SHP77 (cell line): ENCODE measurements around the gene ELMO1.

ENCODE experiments used
- DNase-seq, 2 experiments: peaks; one replicate each; lab custom pipeline; 2025; lab: John Stamatoyannopoulos, UW

Gene ELMO1

GRCh38 chr7:37368540-37368939 is 80.1 kb downstream of the ELMO1 start:
- no peak for DNase-seq

GRCh38 chr7:37367010-37367409 is 81.7 kb downstream of the ELMO1 start:
- DNase-seq = no peak

- DNase-seq = no peak
Measured at GRCh38 chr7:37366445-37366844, 82.2 kb downstream of the ELMO1 start.

- DNase-seq = no peak
Measured at GRCh38 chr7:37365405-37365804, 83.3 kb downstream of the ELMO1 start.

GRCh38 chr7:37364856-37365255 is 83.8 kb downstream of the ELMO1 start:
- DNase-seq = no peak

- DNase-seq = no peak
Measured at GRCh38 chr7:37363536-37364491, 84.8 kb downstream of the ELMO1 start.

GRCh38 chr7:37362802-37363201 is 85.9 kb downstream of the ELMO1 start:
- no peak for DNase-seq

GRCh38 chr7:37360484-37360883 is 88.2 kb downstream of the ELMO1 start:
- DNase-seq = no peak

- no peak for DNase-seq
Measured at GRCh38 chr7:37359662-37360444, 88.8 kb downstream of the ELMO1 start.

GRCh38 chr7:37359180-37359579 is 89.5 kb downstream of the ELMO1 start:
- no peak for DNase-seq

GRCh38 chr7:37357637-37357996 is 91.0 kb downstream of the ELMO1 start:
- no peak for DNase-seq

- DNase-seq = no peak
Measured at GRCh38 chr7:37356911-37357636, 91.6 kb downstream of the ELMO1 start.

- no peak for DNase-seq
Measured at GRCh38 chr7:37354656-37355131, 94.0 kb downstream of the ELMO1 start.

- no peak for DNase-seq
Measured at GRCh38 chr7:37353949-37354655, 94.6 kb downstream of the ELMO1 start.

GRCh38 chr7:37352974-37353948 is 95.4 kb downstream of the ELMO1 start:
- peak; percentile 5 to 30 for DNase-seq

- DNase-seq = no peak
Measured at GRCh38 chr7:37352251-37352880, 96.3 kb downstream of the ELMO1 start.

- DNase-seq = no peak
Measured at GRCh38 chr7:37351716-37352115, 96.9 kb downstream of the ELMO1 start.

GRCh38 chr7:37349979-37350590 is 98.6 kb downstream of the ELMO1 start:
- no peak for DNase-seq

GRCh38 chr7:37348982-37349381 is 99.7 kb downstream of the ELMO1 start:
- DNase-seq = no peak
